GM12878 (cell line): Measurements from ENCODE around the gene CDK16. TPM values are rescaled to one million over a fixed set of nuclear protein-coding genes. Genes with fewer than 3 reads are reported as not detected.

Experiments used
- ATF7 ChIP-seq: fragments of 450-650 bp; IDR thresholded peaks from 2 replicates; pipeline ENCODE4 v1.6.1; 2016; ENCODE audit warnings: low read depth, mild to moderate bottlenecking
- BACH1 ChIP-seq: fragments of 450-650 bp; IDR thresholded peaks from 2 replicates; pipeline ENCODE4 v1.6.1; 2017; ENCODE audit warnings: mild to moderate bottlenecking, borderline replicate concordance
- CBFB ChIP-seq: IDR thresholded peaks from 2 replicates; pipeline ENCODE4 v1.6.1; 2016; ENCODE audit warnings: antibody characterized with exemption, low read depth
- CREB1 ChIP-seq: IDR thresholded peaks from 2 replicates; pipeline ENCODE4 v1.6.1; 2012; ENCODE audit warnings: low read depth, mild to moderate bottlenecking, inconsistent platforms
- CREM ChIP-seq: IDR thresholded peaks from 2 replicates; pipeline ENCODE4 v1.6.1; 2014; ENCODE audit warnings: antibody characterized with exemption, low read depth
- ELK1 ChIP-seq: IDR thresholded peaks from 2 replicates; pipeline ENCODE4 v1.6.1; 2012; ENCODE audit warnings: low read depth, low read length, improper control_type of control experiment
- HDAC2 ChIP-seq: fragments of 200-600 bp; sonication (generic); IDR thresholded peaks from 2 replicates; pipeline ENCODE4 v1.6.1; 2017
- MLLT1 ChIP-seq: fragments of 450-650 bp; IDR thresholded peaks from 2 replicates; pipeline ENCODE4 v1.6.1; 2016; ENCODE audit warnings: mild to moderate bottlenecking
- NBN ChIP-seq: fragments of 450-650 bp; IDR thresholded peaks from 2 replicates; pipeline ENCODE4 v1.6.1; 2016
- NFYA ChIP-seq: IDR thresholded peaks from 2 replicates; pipeline ENCODE4 v1.6.1; 2011; ENCODE audit warnings: low read depth, mild to moderate bottlenecking, low read length, improper control_type of control experiment, borderline replicate concordance
- NR2F1 ChIP-seq: fragments of 450-650 bp; conservative IDR thresholded peaks from 2 replicates; pipeline ENCODE4 v1.6.1; 2017; ENCODE audit warnings: mild to moderate bottlenecking
- PAX8 ChIP-seq: fragments of 450-650 bp; IDR thresholded peaks from 2 replicates; pipeline ENCODE4 v1.6.1; 2017; ENCODE audit warnings: mild to moderate bottlenecking, moderate library complexity
- RB1 ChIP-seq: fragments of 450-650 bp; formaldehyde crosslinking; IDR thresholded peaks from 2 replicates; pipeline ENCODE4 v1.6.1; 2017; ENCODE audit warnings: mild to moderate bottlenecking, borderline replicate concordance
- REST ChIP-seq: IDR thresholded peaks from 2 replicates; pipeline ENCODE4 v1.6.1; 2012; ENCODE audit warnings: mild to moderate bottlenecking, low read depth, low read length
- SMAD5 ChIP-seq: IDR thresholded peaks from 2 replicates; pipeline ENCODE4 v1.6.1; 2016; ENCODE audit warnings: antibody characterized with exemption, low read depth
- TBL1XR1 ChIP-seq: IDR thresholded peaks from 2 replicates; pipeline ENCODE4 v1.6.1; 2012; ENCODE audit warnings: low read depth, low read length, improper control_type of control experiment
- TCF3 ChIP-seq: IDR thresholded peaks from 2 replicates; pipeline ENCODE4 v1.6.1; 2012; ENCODE audit warnings: low read depth, mild to moderate bottlenecking, low read length, borderline replicate concordance; ENCODE audit not compliant: insufficient read depth
- ZBTB11 ChIP-seq: fragments of 450-650 bp; formaldehyde crosslinking; IDR thresholded peaks from 2 replicates; pipeline ENCODE4 v1.5.0; 2022; ENCODE audit warnings: mild to moderate bottlenecking, missing genetic modification characterization
- ZSCAN29 ChIP-seq: fragments of 450-650 bp; IDR thresholded peaks from 2 replicates; pipeline ENCODE4 v1.6.1; 2017; ENCODE audit warnings: mild to moderate bottlenecking, moderate library complexity
- polyA plus RNA-seq, 11 experiments: library from polyadenylated mRNA; depleted of rRNA in 4 of 11; unstranded in 6 of 11; stranded (reverse) in 5 of 11; fragments of >200 nt; fragmentation: Nextera tagmentation in 4 of 11; fragmentation: Illumina TruSeq in 1 of 11; extraction: Ambion mirVana in 4 of 11; extraction: Trizol in 1 of 11; gene quantifications; 1 replicate in 1 of 11; 2 replicates in 10 of 11; pipeline versions ENCODE4 v1.2.1 to v1.2.3, GENCODE V29; 2011 to 2016; ENCODE audit warnings: inconsistent platforms in 2 of 11, missing spikeins in 2 of 11, low read depth in 1 of 11
- total RNA-seq, 4 experiments: library from RNA; depleted of rRNA in 3 of 4; stranded (reverse); fragments of >200 nt in 3 of 4; fragmentation: Illumina TruSeq in 1 of 4; extraction: Trizol in 1 of 4; gene quantifications; 2 replicates each; pipeline versions ENCODE4 v1.2.1 to v1.2.3, GENCODE V29; 2013 to 2021

Gene CDK16
- total and polyA plus RNA-seq, 10 of the 15 experiments (the other 5 are each of a cell fraction or from before 2014, with no cell fraction given) = 2.4 to 75.1 (median 48.2) TPM

GRCh38 chrX:47190445-47191269 lies 27.8 kb upstream of the CDK16 start (continued):
- no peak; the same call in 1 of the 2 replicates for TF ChIP-seq MLLT1
- TF ChIP-seq ZSCAN29 = no peak
- no peak for TF ChIP-seq NR2F1
- no peak for TF ChIP-seq ELK1
- no peak for TF ChIP-seq RB1
- peak; percentile 67 for TF ChIP-seq CREM
- TF ChIP-seq NFYA = no peak
- TF ChIP-seq TBL1XR1 = no peak
- TF ChIP-seq TCF3 = no peak
- TF ChIP-seq HDAC2 = no peak
- TF ChIP-seq REST = no peak
- TF ChIP-seq CBFB = 0 out of 2 replicates have a peak, but pooled peaks have one; percentile 17
- TF ChIP-seq CREB1 = peak; percentile 75; the same call in 1 of the 2 replicates
- TF ChIP-seq ZBTB11 = no peak
- peak; percentile 63; the same call in 1 of the 2 replicates for TF ChIP-seq SMAD5
- no peak; the same call in 1 of the 2 replicates for TF ChIP-seq BACH1
- TF ChIP-seq ATF7 = peak; percentile 98
- TF ChIP-seq PAX8 = no peak
- TF ChIP-seq NBN = peak; percentile 63; the same call in 1 of the 2 replicates
